ENCODE data around the gene ENTPD8.

The ENTPD8 gene

DNA sequence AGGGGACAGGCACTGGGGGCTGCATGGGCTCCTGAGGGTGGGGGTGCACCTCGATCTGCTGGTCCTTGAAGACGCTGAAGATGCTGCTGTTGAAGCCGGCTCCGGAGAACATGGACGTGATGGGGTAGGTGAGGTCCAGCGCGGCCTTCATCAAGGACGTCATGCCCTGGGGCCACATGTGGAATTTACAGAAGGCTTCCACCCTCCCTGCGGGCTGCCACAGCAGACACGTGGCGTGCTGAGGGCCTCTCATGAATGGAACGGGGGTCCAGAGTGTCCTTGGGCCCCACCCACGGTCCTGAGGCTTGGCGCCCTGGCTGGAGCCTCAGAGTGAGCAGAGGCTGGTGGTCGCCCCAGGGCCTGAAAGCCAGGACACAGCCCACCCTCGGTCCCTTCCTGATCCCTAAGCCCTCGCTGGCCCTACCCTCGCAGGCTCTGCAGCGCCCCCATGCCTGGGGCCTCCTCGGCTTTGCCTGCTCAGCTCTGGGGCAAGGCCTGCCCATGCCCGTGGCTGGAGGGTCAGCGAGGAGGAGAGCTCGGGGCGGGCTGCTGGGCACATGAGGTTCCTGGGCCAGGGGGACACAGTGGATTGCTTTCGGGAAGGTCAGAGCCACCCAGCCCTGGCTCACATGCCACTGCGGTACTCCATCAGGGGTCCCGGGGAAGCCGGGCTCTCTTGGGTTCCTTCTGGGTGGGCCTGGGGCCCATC is 23.3 kb upstream of the ENTPD8 start:
- ATAC-seq: no peak
- Mint-ChIP-seq H3K4me1 (peaks cover 44% of the 10 kb centered on the region), H3K9me3 (no peaks in the 10 kb centered on the region), H3K4me3 (no peak overlapping the region), H3K27ac (no peak overlapping the region), H3K27me3 (peaks cover 24% of the 10 kb centered on the region)
- no peak for DNase-seq

DNA sequence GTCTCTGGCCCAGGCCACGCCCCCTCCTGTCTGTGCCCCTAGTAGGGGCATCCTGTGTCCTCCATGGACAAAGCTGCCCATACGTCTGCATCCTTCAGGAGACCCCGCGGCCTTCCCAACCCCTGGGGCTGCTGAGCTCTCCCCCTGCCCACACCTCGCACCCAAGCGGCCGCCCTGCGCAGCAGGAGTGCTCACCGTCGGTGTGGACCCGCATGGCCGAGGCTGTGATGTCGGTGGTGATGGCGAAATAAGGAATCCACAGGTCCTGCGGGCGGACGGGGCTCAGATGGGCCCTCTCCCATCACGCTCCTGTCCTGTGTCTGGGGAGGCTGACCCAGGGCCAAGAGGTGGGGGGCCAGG is 22.8 kb upstream of the ENTPD8 start:
- Mint-ChIP-seq H3K27me3 (peaks cover 18% of the 10 kb centered on the region), H3K9me3 (no peaks in the 10 kb centered on the region), H3K4me3 (peak overlapping the region in 1 of 2 donors; percentile 48), H3K27ac (no peak overlapping the region), H3K4me1 (peaks cover 40% of the 10 kb centered on the region)
- no peak for ATAC-seq
- no peak for DNase-seq

- ATAC-seq (no peak), DNase-seq (no peak)
- H3K4me1 Mint-ChIP-seq: peaks cover 39% of the 10 kb centered on the region
- H3K27me3 Mint-ChIP-seq: peaks cover 12% of the 10 kb centered on the region
- H3K27ac Mint-ChIP-seq: peak overlapping the region in 1 of 2 donors; percentile 63
- H3K4me3 Mint-ChIP-seq: peak overlapping the region; percentile 32 to 83
- H3K9me3 Mint-ChIP-seq: no peaks in the 10 kb centered on the region
Observed at GRCh38 chr9:137462986-137463930, 22.1 kb upstream of the ENTPD8 start.

DNA sequence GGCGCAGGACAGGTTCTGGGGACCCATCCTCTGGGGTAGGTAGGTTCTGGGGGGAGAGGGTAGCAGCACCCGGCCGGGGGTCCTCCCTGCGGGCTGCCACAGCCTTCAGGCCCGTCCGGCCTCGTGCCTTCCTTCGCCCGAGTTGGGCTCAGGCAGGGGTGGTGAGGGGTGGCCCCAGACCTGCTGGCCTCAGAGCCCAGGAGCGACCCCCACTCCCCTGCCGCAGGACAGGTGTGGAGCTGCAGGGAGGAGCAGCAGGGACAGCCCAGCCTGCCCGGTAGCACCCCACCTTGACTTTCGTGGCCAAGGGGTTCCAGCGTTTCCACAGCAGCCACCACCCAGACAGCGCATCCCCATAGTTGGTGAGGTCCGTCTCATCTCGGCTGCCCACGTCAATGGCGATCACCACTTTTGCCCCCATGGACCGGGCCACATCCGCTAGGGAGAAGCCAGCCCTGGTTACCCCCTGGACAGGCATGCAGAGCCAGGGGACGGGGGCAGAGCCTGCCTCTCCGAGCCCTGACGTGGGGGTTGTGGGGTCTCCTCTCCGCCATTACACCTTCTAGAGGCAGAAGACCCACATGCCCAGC is 21.3 kb upstream of the ENTPD8 start:
- DNase-seq (no peak), ATAC-seq (no peak)
- H3K27me3 Mint-ChIP-seq: peaks cover 7% of the 10 kb centered on the region
- peak overlapping the region; percentile 32 to 83 for H3K4me3 Mint-ChIP-seq
- peaks cover 43% of the 10 kb centered on the region for H3K4me1 Mint-ChIP-seq
- H3K27ac Mint-ChIP-seq: peak overlapping the region in 1 of 2 donors; percentile 63
- H3K9me3 Mint-ChIP-seq: no peaks in the 10 kb centered on the region

- Mint-ChIP-seq H3K27ac (peak overlapping the region; percentile 77 to 89), H3K9me3 (no peaks in the 10 kb centered on the region), H3K4me1 (peaks cover 49% of the 10 kb centered on the region), H3K27me3 (peaks cover under 1% of the 10 kb centered on the region), H3K4me3 (peak overlapping the region; percentile 82 to 83)
- ATAC-seq (peak; percentile 86), DNase-seq (peak; percentile 89 to 94)
Observed at GRCh38 chr9:137461663-137462395, 20.7 kb upstream of the ENTPD8 start.

GRCh38 chr9:137461316-137461662 is 20.1 kb upstream of the ENTPD8 start:
- Mint-ChIP-seq H3K4me1 (peaks cover 55% of the 10 kb centered on the region), H3K27ac (no peak overlapping the region), H3K27me3 (no peaks in the 10 kb centered on the region), H3K9me3 (no peaks in the 10 kb centered on the region), H3K4me3 (peak overlapping the region; percentile 82 to 83)
- no peak for DNase-seq
- no peak for ATAC-seq

DNA sequence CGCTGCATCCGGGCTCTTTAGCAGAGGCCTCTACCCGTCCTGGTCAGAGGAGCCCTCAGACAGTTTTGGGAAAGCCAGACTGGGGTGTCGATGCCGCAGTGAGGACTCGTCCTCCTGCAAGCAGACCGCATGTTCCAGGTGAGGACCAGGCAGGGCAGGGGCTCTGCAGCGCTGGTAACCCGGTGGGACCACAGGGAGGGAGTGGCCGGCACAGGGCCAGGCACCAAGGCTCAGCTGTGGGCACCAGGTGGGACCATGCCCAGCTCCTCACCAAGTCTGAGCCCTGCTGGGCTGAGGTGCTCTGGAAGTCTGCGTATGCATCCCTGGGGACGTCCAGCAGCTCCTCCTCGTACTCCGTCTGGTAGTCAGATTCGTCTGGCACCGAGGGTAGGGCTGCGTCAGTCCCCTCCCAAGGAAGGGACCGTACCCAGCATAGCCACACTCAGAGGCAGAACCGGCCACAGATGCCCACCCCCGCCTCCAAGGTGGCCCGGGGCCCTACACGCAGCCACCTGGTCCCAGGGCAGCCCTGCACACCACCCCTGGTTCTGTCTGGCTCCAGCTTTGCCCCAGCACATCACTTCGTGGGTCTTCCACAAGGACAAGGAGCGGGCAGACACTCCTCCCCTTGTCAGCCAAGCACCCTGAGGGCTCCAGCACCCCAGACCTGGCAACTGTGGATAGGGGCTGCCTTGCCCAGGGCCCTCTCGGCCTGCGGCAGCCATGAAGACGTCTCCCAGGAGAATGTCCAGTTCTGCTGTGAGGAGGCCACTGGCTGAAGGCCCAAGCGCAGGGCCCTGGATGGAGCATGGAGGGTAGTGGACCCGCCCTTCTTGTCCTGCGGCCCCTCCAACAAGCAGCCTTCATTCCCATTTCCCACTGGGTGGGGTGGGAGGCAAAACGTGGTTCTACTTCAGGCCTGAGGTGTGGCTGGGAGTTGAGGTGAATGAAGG is 19.5 kb upstream of the ENTPD8 start:
- peaks cover 61% of the 10 kb centered on the region for H3K4me1 Mint-ChIP-seq
- no peak overlapping the region for H3K27ac Mint-ChIP-seq

GRCh38 chr9:137459601-137460362 is 18.6 kb upstream of the ENTPD8 start:
- peak in 1 of 2 donors; percentile 30 for DNase-seq
- no peaks in the 10 kb centered on the region for H3K9me3 Mint-ChIP-seq
- peak overlapping the region in 1 of 2 donors; percentile 59 for H3K27ac Mint-ChIP-seq

More for the DNA sequence above, 19.5 kb upstream of the ENTPD8 start:
- Mint-ChIP-seq H3K27me3 (no peaks in the 10 kb centered on the region), H3K4me3 (peak overlapping the region; percentile 82 to 83), H3K9me3 (no peaks in the 10 kb centered on the region)
- no peak for ATAC-seq
- no peak for DNase-seq

GRCh38 chr9:137459152-137459600 is 18.0 kb upstream of the ENTPD8 start, which contains the start of gene NSMF:
NSMF (minus strand) TSS chr9:137459334; CDS start chr9:137459102, 232 bp downstream.
- ATAC-seq: peak; percentile 63
- H3K27ac Mint-ChIP-seq: peak within 1 kb of the TSS in 1 of 2 donors; percentile 59
- H3K27me3 Mint-ChIP-seq: no peaks in the 10 kb centered on the region
- DNase-seq: peak; percentile 94 to 96
- H3K9me3 Mint-ChIP-seq: no peaks in the 10 kb centered on the region
- peak within 1 kb of the TSS; percentile 56 to 83 for H3K4me3 Mint-ChIP-seq
- H3K4me1 Mint-ChIP-seq: peaks cover 76% of the 10 kb centered on the region

More at GRCh38 chr9:137459601-137460362, 18.6 kb upstream of the ENTPD8 start:
- ATAC-seq: no peak
- Mint-ChIP-seq H3K4me3 (peak overlapping the region; percentile 56 to 83), H3K4me1 (peaks cover 70% of the 10 kb centered on the region), H3K27me3 (no peaks in the 10 kb centered on the region)

DNA sequence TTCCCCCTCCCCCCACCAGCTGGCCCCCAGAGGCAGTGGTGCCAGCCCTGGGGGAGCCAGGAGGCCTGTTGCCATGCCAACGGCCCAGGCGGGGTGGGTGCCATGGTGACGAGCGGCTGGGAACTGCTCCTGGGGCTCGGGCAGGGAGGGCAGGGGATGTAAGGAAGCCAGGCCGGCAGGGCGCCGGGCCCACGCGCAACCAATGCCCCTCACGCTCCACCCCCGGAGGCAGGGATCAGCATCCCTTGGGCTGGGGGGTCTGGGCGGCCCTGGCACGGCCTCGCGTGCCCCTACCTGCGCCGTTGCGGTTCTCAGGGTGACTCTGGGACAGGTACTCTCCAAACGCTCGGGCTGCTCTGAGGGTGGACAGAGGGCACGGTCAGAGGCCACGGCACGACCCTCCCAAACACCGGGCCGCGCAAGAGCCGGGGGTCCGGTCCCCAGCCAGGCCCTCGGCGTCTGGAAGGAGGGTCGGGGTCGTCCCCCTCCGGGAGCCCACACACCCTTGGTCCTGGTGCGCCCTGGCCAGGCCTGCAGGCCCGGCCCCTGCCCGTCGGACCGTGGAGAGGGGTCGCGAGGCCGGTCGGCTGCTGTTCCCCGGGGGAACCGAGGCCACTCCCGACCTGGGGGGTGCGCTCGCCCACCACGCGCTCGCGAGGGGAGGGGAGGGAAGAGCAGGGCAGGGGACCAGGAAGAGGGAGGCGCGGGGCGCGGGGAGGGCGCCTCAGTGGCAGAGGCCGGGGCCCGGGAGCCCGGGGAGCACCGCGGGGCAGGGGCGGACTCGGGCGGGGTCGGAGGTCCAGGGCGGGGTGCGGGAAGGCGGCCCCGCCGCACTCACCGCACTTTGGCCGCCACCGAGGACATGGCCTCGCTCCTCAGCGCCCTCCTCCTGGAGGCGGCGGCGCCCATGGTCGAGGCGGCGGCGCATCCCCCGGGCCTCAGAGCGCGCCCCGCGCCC is 17.3 kb upstream of the ENTPD8 start:
- Mint-ChIP-seq H3K4me3 (peak overlapping the region; percentile 44 to 73), H3K27me3 (no peaks in the 10 kb centered on the region), H3K4me1 (peaks cover 81% of the 10 kb centered on the region), H3K27ac (peak overlapping the region in 1 of 2 donors; percentile 48), H3K9me3 (no peaks in the 10 kb centered on the region)
- DNase-seq (peak in 1 of 2 donors; percentile 34), ATAC-seq (peak; percentile 11)

GRCh38 chr9:137457406-137458193 is 16.4 kb upstream of the ENTPD8 start:
- peaks cover 81% of the 10 kb centered on the region for H3K4me1 Mint-ChIP-seq
- H3K27ac Mint-ChIP-seq: peak overlapping the region in 1 of 2 donors; percentile 54
- DNase-seq: peak in 1 of 2 donors; percentile 18
- H3K9me3 Mint-ChIP-seq: no peaks in the 10 kb centered on the region
- no peaks in the 10 kb centered on the region for H3K27me3 Mint-ChIP-seq
- ATAC-seq: no peak
- H3K4me3 Mint-ChIP-seq: peak overlapping the region in 1 of 2 donors; percentile 73

DNA sequence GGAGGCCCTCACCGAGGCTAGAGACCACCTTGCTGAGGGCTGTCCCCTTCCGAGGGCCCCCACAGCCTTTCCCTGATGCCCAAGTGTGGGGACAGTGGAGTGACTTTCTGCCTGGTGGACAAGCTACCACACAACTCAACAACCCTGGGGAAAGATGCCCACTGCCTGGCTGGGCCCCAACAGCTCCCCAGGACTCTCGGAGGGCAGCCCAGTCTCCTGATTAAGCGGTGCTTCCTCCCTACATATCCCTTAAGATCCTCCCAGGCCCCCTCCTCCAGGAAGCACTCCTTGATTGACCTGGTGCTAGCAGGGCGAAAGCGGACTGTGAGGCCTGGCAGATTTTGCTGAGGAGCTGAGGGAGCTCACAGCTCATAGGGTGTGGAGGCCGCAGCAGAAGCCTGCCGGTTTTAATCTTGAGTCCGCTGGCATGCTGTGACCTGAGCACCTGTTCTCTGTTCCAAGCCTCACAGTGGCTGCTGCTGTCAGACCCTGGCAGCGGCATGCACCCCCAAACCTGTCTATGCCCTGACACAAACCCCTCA is 15.8 kb upstream of the ENTPD8 start:
- DNase-seq: peak in 1 of 2 donors; percentile 7
- peaks cover 84% of the 10 kb centered on the region for H3K4me1 Mint-ChIP-seq
- peak overlapping the region in 1 of 2 donors; percentile 12 for H3K27ac Mint-ChIP-seq
- H3K4me3 Mint-ChIP-seq: peak overlapping the region in 1 of 2 donors; percentile 41
- H3K9me3 Mint-ChIP-seq: no peaks in the 10 kb centered on the region
- H3K27me3 Mint-ChIP-seq: no peaks in the 10 kb centered on the region
- ATAC-seq: no peak
